GM23338 (cell line): Measurements from ENCODE around the gene MBD3L4. TPM values are rescaled to one million over a fixed set of nuclear protein-coding genes. Genes with fewer than 3 reads are reported as not detected.
A peak's percentile ranks its signal among the peaks of the same experiment; 100 is the strongest.

Source experiments
- ATAC-seq: fragments of 200-7000 bp; cut with Tn5 transposase; 3 replicates; pipeline ENCODE4 v1.9.1; 2020
- DNase-seq: peaks from one replicate; pipeline ENCODE4 v3.0.0-alpha.2; 2015; ENCODE audit warnings: low spot score
- H2AFZ ChIP-seq: fragments of 200-600 bp; sonication (generic); 2 replicates; pipeline ENCODE4 v1.8.0; 2016; ENCODE audit warnings: antibody characterized with exemption, mild to moderate bottlenecking, moderate library complexity
- H3F3A ChIP-seq: fragments of 200-600 bp; sonication (generic); replicated peaks from 2 replicates; pipeline ENCODE4 v1.8.0; 2017; ENCODE audit warnings: antibody characterized with exemption, mixed run types, low read depth
- H3K27ac ChIP-seq: fragments of 200-600 bp; sonication (generic); 2 replicates; pipeline ENCODE4 v1.6.1; 2016; ENCODE audit warnings: low read depth
- H3K27me3 ChIP-seq: fragments of 200-600 bp; sonication (generic); 2 replicates; pipeline ENCODE4 v1.8.0; 2016; ENCODE audit warnings: mild to moderate bottlenecking, mixed run types, moderate library complexity; ENCODE audit not compliant: insufficient read depth
- H3K36me3 ChIP-seq: fragments of 200-600 bp; sonication (generic); 2 replicates; pipeline ENCODE4 v1.8.0; 2016; ENCODE audit warnings: mild to moderate bottlenecking; ENCODE audit not compliant: insufficient read depth
- H3K4me1 ChIP-seq: fragments of 200-600 bp; sonication (generic); 2 replicates; pipeline ENCODE4 v1.8.0; 2016; ENCODE audit warnings: mild to moderate bottlenecking, moderate library complexity; ENCODE audit not compliant: insufficient read depth
- H3K4me2 ChIP-seq: fragments of 200-600 bp; sonication (generic); 2 replicates; pipeline ENCODE4 v1.7.1; 2017; ENCODE audit warnings: mixed run types
- H3K4me3 ChIP-seq: fragments of 200-600 bp; sonication (generic); 2 replicates; pipeline ENCODE4 v1.6.1; 2016; ENCODE audit warnings: mixed run types
- H3K79me2 ChIP-seq: fragments of 200-600 bp; sonication (generic); replicated peaks from 2 replicates; pipeline ENCODE4 v1.8.0; 2017; ENCODE audit warnings: mild to moderate bottlenecking; ENCODE audit not compliant: insufficient read depth
- H3K9me2 ChIP-seq: fragments of 200-600 bp; sonication (generic); 2 replicates; pipeline ENCODE4 v1.8.0; 2017; ENCODE audit not compliant: insufficient read depth
- H4K20me1 ChIP-seq: fragments of 200-600 bp; sonication (generic); replicated peaks from 2 replicates; pipeline ENCODE4 v1.8.0; 2017; ENCODE audit warnings: mild to moderate bottlenecking; ENCODE audit not compliant: insufficient read depth
- H3K27ac Mint-ChIP-seq: 2 replicates; pipeline ENCODE4 v1.8.0; 2020; ENCODE audit warnings: inconsistent platforms, mild to moderate bottlenecking, moderate library complexity, mixed read lengths
- H3K27me3 Mint-ChIP-seq: 3 replicates; pipeline ENCODE4 v1.8.0; 2022; ENCODE audit warnings: low read depth, mild to moderate bottlenecking, moderate library complexity, mixed read lengths, inconsistent platforms; ENCODE audit not compliant: insufficient read depth, poor library complexity
- H3K36me3 Mint-ChIP-seq: 3 replicates; pipeline ENCODE4 v1.8.0; 2021; ENCODE audit warnings: low read depth, mild to moderate bottlenecking, inconsistent platforms, moderate library complexity, mixed read lengths
- H3K4me1 Mint-ChIP-seq: 3 replicates; pipeline ENCODE4 v1.8.0; 2020; ENCODE audit warnings: mild to moderate bottlenecking, inconsistent platforms, mixed read lengths
- H3K4me3 Mint-ChIP-seq: 3 replicates; pipeline ENCODE4 v1.8.0; 2021; ENCODE audit warnings: moderate library complexity, mild to moderate bottlenecking, inconsistent platforms, mixed read lengths
- H3K9me3 Mint-ChIP-seq: 3 replicates; pipeline ENCODE4 v1.8.0; 2020; ENCODE audit warnings: moderate library complexity, mild to moderate bottlenecking, inconsistent platforms, mixed read lengths
- CTCF ChIP-seq, 2 experiments: fragments of 200-600 bp in 1 of 2; sonication (generic) in 1 of 2; conservative IDR thresholded peaks; 2 replicates each; pipeline versions ENCODE4 v1.5.1 to v1.6.1; 2016 to 2017; ENCODE audit warnings: antibody characterized with exemption in 2 of 2, low read depth in 2 of 2, mild to moderate bottlenecking in 2 of 2, moderate library complexity in 1 of 2
- ETS1 ChIP-seq: IDR thresholded peaks from 2 replicates; pipeline ENCODE4 v1.6.1; 2016; ENCODE audit warnings: antibody characterized with exemption
- EZH2 ChIP-seq: fragments of 200-600 bp; sonication (generic); IDR thresholded peaks from one replicate; pipeline ENCODE4 v1.8.0; 2017; ENCODE audit warnings: antibody characterized with exemption, mild to moderate bottlenecking, low read depth; ENCODE audit not compliant: unreplicated experiment
- EZH2phosphoT487 ChIP-seq: fragments of 200-600 bp; sonication (generic); IDR thresholded peaks from one replicate; pipeline ENCODE4 v1.8.1; 2018; ENCODE audit warnings: antibody characterized with exemption; ENCODE audit not compliant: unreplicated experiment
- JUNB ChIP-seq: IDR thresholded peaks from one replicate; pipeline ENCODE4 v1.6.1; 2016; ENCODE audit warnings: antibody characterized with exemption; ENCODE audit not compliant: unreplicated experiment
- POLR2AphosphoS5 ChIP-seq: IDR thresholded peaks from 2 replicates; pipeline ENCODE4 v1.6.1; 2016; ENCODE audit warnings: antibody characterized with exemption, low read depth
- REST ChIP-seq: IDR thresholded peaks from one replicate; pipeline ENCODE4 v1.6.1; 2018; ENCODE audit warnings: antibody characterized with exemption; ENCODE audit not compliant: unreplicated experiment
- ZNF114 ChIP-seq: fragments of 250-450 bp; sonication (Bioruptor Pico); IDR thresholded peaks from 2 replicates; pipeline ENCODE4 v1.5.0; 2020; ENCODE audit warnings: mild to moderate bottlenecking, moderate library complexity
- ZNF331 ChIP-seq: fragments of 250-450 bp; sonication (Bioruptor Pico); IDR thresholded peaks from 2 replicates; pipeline ENCODE4 v1.5.0; 2020; ENCODE audit warnings: low read depth, mild to moderate bottlenecking, moderate library complexity
- polyA plus RNA-seq: library from polyadenylated mRNA; unstranded; fragments of >200 nt; fragmentation: Nextera tagmentation; extraction: Ambion mirVana; gene quantifications from 2 replicates; pipeline ENCODE4 v1.2.1, GENCODE V29; 2016
- total RNA-seq: library from RNA; depleted of rRNA; stranded (reverse); fragments of >200 nt; shearing (Covaris generic); gene quantifications from 2 replicates; pipeline ENCODE4 v1.2.3, GENCODE V29; 2014

MBD3L4 gene
- total and polyA plus RNA-seq, 2 experiments from 2014 or later, result not detected

- H2AFZ ChIP-seq, result peak overlapping the region; percentile 99
Observed at GRCh38 chr19:7069904-7070226, 29.9 kb upstream of the MBD3L4 start.

More at GRCh38 chr19:7069904-7070226, 29.9 kb upstream of the MBD3L4 start:
- DNase-seq, result no peak
- H3K9me2 ChIP-seq, result no peaks in the 10 kb centered on the region
- peak overlapping the region; percentile 88 for H3K27ac ChIP-seq
- Mint-ChIP-seq H3K27me3 (peaks cover 15% of the 10 kb centered on the region), H3K4me3 (peak overlapping the region; percentile 93), H3K4me1 (no peaks in the 10 kb centered on the region; the same call in 2 of the 3 replicates), H3K9me3 (peaks cover 40% of the 10 kb centered on the region), H3K27ac (no peak overlapping the region), H3K36me3 (peaks cover 46% of the 10 kb centered on the region)
- no peaks in the 10 kb centered on the region for H3K27me3 ChIP-seq
- ATAC-seq, result no peak
- peaks cover 12% of the 10 kb centered on the region; the same call in 1 of the 2 replicates for H3K79me2 ChIP-seq
- H3K36me3 ChIP-seq, result peaks cover 8% of the 10 kb centered on the region
- H3K4me3 ChIP-seq, result peak overlapping the region; percentile 98
- H4K20me1 ChIP-seq, result no peaks in the 10 kb centered on the region
- no peaks in the 10 kb centered on the region for H3F3A ChIP-seq
- H3K4me2 ChIP-seq, result peak overlapping the region; percentile 84
- no peaks in the 10 kb centered on the region for H3K4me1 ChIP-seq
- TF ChIP-seq ZNF331 (CRISPR knock-in tag), result no peak
- TF ChIP-seq ETS1, result no peak
- no peak for TF ChIP-seq JUNB
- TF ChIP-seq CTCF (conservative IDR thresholded peaks at IDR 0.05; ENCODE audit: low read depth in 2 of 2), result no peak
- TF ChIP-seq EZH2, result no peak
- no peak for TF ChIP-seq EZH2phosphoT487
- TF ChIP-seq REST, result no peak
- no peak for TF ChIP-seq POLR2AphosphoS5
- TF ChIP-seq ZNF114 (CRISPR knock-in tag), result no peak
